Gastroesophageal sphincter (tissue), 3 donors: ENCODE data around the gene RANBP17.

ENCODE experiments used
- CTCF ChIP-seq, 4 experiments: fragments of 200-600 bp in 2 of 4; fragments of 450-650 bp in 2 of 4; sonication (generic) in 1 of 4; IDR thresholded peaks; one replicate each; pipeline ENCODE4 v1.5.1; 2017 to 2019; ENCODE audit warnings: antibody characterized with exemption in 4 of 4, mild to moderate bottlenecking in 2 of 4, moderate library complexity in 2 of 4
- EP300 ChIP-seq: sonication (generic); formaldehyde crosslinking; IDR thresholded peaks from one replicate; pipeline ENCODE4 v1.6.1; 2017; ENCODE audit warnings: antibody characterized with exemption, mild to moderate bottlenecking
- POLR2A ChIP-seq, 2 donors: fragments of 450-650 bp; IDR thresholded peaks; one replicate each; pipeline ENCODE4 v1.6.1; 2017; ENCODE audit warnings: antibody characterized with exemption in 2 of 2, mild to moderate bottlenecking in 2 of 2, moderate library complexity in 1 of 2
- POLR2AphosphoS5 ChIP-seq: sonication (generic); formaldehyde crosslinking; IDR thresholded peaks from one replicate; pipeline ENCODE4 v1.6.1; 2017; ENCODE audit warnings: antibody characterized with exemption

GRCh38 chr5:171129308-171129707 lies 267.5 kb downstream of the RANBP17 start:
- TF ChIP-seq CTCF (IDR thresholded peaks at IDR 0.05) (no peak), POLR2AphosphoS5 (no peak), POLR2A (IDR thresholded peaks at IDR 0.05) (no peak), EP300 (no peak)
